Kidney epithelial cell (primary cell): ENCODE results near the gene USB1. TPM values are rescaled to one million over a fixed set of nuclear protein-coding genes. Genes with fewer than 3 reads are reported as not detected.

ENCODE experiments used
- DNase-seq: peaks from one replicate; pipeline ENCODE4 v3.0.0-alpha.2; 2010; ENCODE audit warnings: low read depth
- H3K27me3 ChIP-seq: 2 replicates; pipeline ENCODE4 v1.6.0; 2011; ENCODE audit warnings: low read length; ENCODE audit not compliant: control insufficient read depth, insufficient read depth
- H3K36me3 ChIP-seq: 2 replicates; pipeline ENCODE4 v1.5.1; 2011; ENCODE audit warnings: low read length; ENCODE audit not compliant: control insufficient read depth, insufficient read depth
- H3K4me3 ChIP-seq: 2 replicates; pipeline ENCODE4 v1.5.1; 2011; ENCODE audit warnings: low read depth, mild to moderate bottlenecking, control low read depth, low read length
- total RNA-seq: library from RNA; depleted of rRNA; stranded (reverse); fragments of >200 nt; gene quantifications from 2 replicates; pipeline ENCODE4 v1.2.3, GENCODE V29; 2015
- TF ChIP-seq, protein P1 (sequence below): IDR thresholded peaks from 2 replicates; pipeline ENCODE4 v1.5.1; 2011; ENCODE audit warnings: mild to moderate bottlenecking, moderate library complexity, low read length, control low read depth, inconsistent platforms; ENCODE audit not compliant: insufficient read depth, poor library complexity, severe bottlenecking

The USB1 gene
- total RNA-seq, 1 donor from 2014 or later = 50.2 TPM

DNA sequence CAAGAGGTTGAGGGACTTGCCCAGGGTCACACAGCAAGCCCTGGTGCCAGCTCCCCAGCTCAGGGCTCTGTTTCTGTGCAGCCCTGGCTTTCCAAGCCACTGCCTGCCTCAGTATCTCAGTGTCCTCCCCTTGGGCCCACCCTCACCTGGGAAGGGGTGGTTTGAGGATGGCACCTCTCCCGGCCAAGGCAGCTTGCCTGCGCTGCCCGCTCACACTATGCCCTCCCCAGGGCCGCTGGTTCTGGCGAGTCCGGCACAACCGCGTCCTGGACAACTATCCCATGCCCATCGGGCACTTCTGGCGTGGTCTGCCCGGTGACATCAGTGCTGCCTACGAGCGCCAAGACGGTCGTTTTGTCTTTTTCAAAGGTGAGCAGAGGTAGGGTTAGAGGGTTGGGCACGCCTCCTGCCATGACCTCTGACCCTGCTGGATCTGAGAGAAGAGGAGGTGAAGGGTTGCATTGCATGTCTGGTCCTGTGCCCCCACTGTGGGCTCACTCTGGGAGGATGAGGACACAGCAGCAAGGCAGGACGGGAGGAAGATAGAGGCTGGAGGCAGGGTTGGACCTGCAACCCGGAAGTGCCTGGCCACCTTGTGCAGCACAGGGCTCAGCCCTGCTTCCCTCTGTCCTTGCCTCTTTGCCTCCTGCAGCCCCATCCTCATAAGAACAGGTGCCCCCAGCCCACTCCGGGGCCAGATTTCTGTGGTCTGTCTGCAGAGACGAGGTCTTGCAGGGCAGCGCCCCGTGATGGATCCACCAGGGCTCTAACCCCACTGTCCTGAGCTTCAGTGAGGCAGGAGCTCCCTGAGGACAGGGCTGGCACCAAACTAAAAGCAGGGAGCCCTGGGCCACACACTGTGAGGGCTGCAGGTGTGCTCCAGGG is 41.0 kb downstream of the USB1 start:
- H3K27me3 ChIP-seq = no peaks in the 10 kb centered on the region
- DNase-seq = no peak
- H3K36me3 ChIP-seq = no peaks in the 10 kb centered on the region
- TF ChIP-seq, protein P1, sequence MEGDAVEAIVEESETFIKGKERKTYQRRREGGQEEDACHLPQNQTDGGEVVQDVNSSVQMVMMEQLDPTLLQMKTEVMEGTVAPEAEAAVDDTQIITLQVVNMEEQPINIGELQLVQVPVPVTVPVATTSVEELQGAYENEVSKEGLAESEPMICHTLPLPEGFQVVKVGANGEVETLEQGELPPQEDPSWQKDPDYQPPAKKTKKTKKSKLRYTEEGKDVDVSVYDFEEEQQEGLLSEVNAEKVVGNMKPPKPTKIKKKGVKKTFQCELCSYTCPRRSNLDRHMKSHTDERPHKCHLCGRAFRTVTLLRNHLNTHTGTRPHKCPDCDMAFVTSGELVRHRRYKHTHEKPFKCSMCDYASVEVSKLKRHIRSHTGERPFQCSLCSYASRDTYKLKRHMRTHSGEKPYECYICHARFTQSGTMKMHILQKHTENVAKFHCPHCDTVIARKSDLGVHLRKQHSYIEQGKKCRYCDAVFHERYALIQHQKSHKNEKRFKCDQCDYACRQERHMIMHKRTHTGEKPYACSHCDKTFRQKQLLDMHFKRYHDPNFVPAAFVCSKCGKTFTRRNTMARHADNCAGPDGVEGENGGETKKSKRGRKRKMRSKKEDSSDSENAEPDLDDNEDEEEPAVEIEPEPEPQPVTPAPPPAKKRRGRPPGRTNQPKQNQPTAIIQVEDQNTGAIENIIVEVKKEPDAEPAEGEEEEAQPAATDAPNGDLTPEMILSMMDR = no peak
- no peak overlapping the region for H3K4me3 ChIP-seq

DNA sequence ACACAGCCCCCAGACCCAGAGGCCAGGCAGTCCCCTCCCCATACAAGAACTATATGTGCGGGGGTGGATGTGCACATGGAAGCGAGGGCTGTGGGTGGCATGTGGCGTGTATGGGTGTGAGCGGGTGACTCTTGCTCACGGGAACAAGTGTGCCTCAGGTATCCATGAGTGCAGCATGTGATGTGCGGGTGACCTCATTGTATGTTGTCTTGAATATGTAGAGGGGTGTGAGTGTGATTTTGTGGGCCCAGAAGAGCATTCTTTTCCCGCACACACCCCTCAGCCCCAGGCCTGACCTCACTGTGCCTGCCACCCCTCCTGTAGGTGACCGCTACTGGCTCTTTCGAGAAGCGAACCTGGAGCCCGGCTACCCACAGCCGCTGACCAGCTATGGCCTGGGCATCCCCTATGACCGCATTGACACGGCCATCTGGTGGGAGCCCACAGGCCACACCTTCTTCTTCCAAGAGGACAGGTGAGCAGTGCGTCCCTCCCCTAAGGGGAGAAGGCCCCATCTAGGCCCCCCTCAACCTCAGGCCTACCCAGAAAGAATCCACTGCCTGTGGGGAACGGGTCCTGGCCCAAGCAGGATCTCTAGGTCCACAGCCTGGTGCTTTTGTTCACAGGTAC is 41.8 kb downstream of the USB1 start:
- Histone ChIP-seq H3K4me3 (no peak overlapping the region), H3K36me3 (no peaks in the 10 kb centered on the region), H3K27me3 (no peaks in the 10 kb centered on the region)
- no peak for DNase-seq
- TF ChIP-seq, protein P1 = no peak

DNA sequence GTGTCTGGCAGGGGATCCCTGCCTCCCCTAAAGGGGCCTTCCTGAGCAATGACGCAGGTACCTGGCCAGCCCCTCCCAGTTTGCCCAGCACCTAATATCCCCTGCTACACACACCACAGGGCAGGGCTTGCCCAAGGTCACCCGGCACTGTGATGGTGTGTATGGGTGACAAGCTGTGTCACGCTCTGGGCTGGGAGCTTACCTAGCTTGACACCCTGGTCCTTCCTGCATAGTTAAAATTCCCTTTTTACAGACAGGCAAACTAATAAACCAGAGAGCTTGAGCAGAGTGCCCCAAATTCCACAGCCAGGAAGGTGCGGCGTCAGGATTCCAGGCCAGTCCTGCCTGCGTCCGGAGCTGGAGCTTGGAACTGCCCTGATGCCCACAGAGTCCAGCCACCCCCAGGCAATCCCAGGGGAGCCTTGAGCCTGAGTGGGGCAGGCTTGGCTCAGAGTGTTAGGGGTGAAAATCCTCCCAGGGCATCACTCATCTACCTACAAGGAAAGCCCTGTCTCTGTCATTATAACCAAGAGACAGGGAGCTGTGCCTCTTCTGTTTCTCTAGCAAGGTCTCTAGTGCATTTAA is 42.5 kb downstream of the USB1 start:
- TF ChIP-seq, protein P1 = no peak
- Histone ChIP-seq H3K27me3 (no peaks in the 10 kb centered on the region), H3K4me3 (no peak overlapping the region), H3K36me3 (no peaks in the 10 kb centered on the region)
- no peak for DNase-seq

DNA sequence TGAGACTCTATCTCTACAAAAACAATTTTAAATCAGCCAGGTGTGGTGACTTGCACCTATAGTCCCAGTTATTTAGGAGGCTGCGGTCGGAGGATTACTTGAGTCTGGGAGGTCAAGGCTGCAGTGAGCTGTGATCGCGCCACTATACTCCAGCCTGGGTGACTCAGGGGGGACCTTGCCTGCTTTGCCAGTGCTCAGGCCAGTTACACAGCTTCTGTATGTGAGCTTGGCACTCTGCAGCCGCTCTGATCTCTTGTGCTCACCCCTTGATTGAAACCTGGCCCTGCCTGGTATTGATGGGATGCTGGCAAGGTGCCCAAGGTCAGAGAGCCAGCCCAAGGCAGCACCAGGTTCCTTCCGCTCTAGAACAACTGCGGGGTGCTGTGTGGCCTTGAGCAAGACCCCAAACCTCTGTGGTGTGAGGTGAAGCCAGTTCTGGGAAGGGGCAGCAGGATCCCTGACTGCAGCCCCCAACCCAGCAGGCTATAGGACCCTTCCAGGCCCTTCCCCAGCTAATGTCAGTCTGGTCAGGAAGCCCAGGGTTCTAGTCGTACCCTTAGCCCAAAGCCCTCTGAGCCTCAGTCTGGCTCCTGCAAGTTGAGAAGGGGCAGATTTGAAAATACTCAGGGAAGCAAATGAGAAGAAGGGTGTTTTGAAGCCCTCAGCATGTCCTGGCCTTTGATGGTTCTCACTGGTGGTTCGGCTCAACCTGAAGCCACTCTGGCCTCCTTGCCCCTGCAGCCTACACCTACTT is 43.2 kb downstream of the USB1 start:
- DNase-seq = no peak
- Histone ChIP-seq H3K27me3 (no peaks in the 10 kb centered on the region), H3K36me3 (no peaks in the 10 kb centered on the region), H3K4me3 (no peak overlapping the region)
- TF ChIP-seq, protein P1 = no peak

DNA sequence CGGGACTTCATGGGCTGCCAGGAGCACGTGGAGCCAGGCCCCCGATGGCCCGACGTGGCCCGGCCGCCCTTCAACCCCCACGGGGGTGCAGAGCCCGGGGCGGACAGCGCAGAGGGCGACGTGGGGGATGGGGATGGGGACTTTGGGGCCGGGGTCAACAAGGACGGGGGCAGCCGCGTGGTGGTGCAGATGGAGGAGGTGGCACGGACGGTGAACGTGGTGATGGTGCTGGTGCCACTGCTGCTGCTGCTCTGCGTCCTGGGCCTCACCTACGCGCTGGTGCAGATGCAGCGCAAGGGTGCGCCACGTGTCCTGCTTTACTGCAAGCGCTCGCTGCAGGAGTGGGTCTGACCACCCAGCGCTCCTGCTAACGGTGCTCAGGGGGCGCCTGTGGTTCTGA is 43.9 kb downstream of the USB1 start:
- H3K27me3 ChIP-seq = no peaks in the 10 kb centered on the region
- TF ChIP-seq, protein P1 = no peak
- no peak overlapping the region for H3K4me3 ChIP-seq
- DNase-seq = no peak
- no peaks in the 10 kb centered on the region for H3K36me3 ChIP-seq
